ENCODE data around the gene CYP4V2. TPM values are rescaled to one million over a fixed set of nuclear protein-coding genes. Genes with fewer than 3 reads are reported as not detected.
A peak's percentile ranks its signal among the peaks of the same experiment; 100 is the strongest.
"Not testable (repeated sequence)": the region's sequence is repeated elsewhere in the genome, so short reads cannot be mapped to it uniquely, and the experiment has no call there.

Gene CYP4V2
- total and polyA plus RNA-seq, 2 experiments from 2014 or later = 12.2 to 24.6 TPM

DNA sequence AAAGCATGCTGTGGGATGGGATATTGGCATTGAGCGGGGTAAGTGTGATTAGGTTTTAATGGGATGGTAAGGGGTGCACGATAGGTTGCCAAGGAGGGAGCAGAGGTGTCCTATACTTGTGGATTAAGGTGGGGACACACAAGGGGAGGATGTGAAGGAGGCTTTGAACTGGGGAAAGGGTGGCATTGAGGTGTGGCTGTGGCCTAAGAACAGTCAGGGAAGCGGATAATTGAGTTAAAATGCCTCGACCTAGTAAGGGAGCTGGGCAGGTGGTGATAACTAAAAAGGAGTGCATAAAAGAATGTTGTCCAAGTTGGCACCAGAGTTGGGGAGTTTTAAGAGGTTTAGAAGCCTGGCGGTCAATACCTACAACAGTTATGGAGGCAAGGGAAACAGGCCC is 53.5 kb downstream of the CYP4V2 start:
- Histone ChIP-seq H3K27me3 (no peaks in the 10 kb centered on the region), H3K4me2 (no peak overlapping the region), H2AFZ (no peak overlapping the region), H3K4me3 (no peak overlapping the region), H3K9me3 (ENCODE audit: low read depth) (no peaks in the 10 kb centered on the region), H3K36me3 (replicated peaks; ENCODE audit: insufficient read depth, low read depth) (no peaks in the 10 kb centered on the region), H3K9me2 (replicated peaks; ENCODE audit: insufficient read depth) (no peaks in the 10 kb centered on the region), H3K27ac (no peak overlapping the region), H3K4me1 (ENCODE audit: insufficient read depth) (no peaks in the 10 kb centered on the region), H4K20me1 (ENCODE audit: insufficient read depth, poor library complexity, severe bottlenecking) (no peaks in the 10 kb centered on the region), H3K79me2 (no peaks in the 10 kb centered on the region)
- no peak for DNase-seq (ENCODE audit: low spot score)
- 75% methylated on average over 5 of the region's 5 CpGs for WGBS (ENCODE audit: low lambda C conversion rate, missing lambda C conversion rate)
- TF ChIP-seq, protein P1, sequence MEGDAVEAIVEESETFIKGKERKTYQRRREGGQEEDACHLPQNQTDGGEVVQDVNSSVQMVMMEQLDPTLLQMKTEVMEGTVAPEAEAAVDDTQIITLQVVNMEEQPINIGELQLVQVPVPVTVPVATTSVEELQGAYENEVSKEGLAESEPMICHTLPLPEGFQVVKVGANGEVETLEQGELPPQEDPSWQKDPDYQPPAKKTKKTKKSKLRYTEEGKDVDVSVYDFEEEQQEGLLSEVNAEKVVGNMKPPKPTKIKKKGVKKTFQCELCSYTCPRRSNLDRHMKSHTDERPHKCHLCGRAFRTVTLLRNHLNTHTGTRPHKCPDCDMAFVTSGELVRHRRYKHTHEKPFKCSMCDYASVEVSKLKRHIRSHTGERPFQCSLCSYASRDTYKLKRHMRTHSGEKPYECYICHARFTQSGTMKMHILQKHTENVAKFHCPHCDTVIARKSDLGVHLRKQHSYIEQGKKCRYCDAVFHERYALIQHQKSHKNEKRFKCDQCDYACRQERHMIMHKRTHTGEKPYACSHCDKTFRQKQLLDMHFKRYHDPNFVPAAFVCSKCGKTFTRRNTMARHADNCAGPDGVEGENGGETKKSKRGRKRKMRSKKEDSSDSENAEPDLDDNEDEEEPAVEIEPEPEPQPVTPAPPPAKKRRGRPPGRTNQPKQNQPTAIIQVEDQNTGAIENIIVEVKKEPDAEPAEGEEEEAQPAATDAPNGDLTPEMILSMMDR (IDR thresholded peaks at IDR 0.05; ENCODE audit: poor library complexity) = no peak
- no peak for TF ChIP-seq EZH2phosphoT487 (IDR thresholded peaks at IDR 0.05; ENCODE audit: low read depth, severe bottlenecking, unreplicated experiment)
- TF ChIP-seq EZH2 (IDR thresholded peaks at IDR 0.05; ENCODE audit: borderline replicate concordance) = no peak

DNA sequence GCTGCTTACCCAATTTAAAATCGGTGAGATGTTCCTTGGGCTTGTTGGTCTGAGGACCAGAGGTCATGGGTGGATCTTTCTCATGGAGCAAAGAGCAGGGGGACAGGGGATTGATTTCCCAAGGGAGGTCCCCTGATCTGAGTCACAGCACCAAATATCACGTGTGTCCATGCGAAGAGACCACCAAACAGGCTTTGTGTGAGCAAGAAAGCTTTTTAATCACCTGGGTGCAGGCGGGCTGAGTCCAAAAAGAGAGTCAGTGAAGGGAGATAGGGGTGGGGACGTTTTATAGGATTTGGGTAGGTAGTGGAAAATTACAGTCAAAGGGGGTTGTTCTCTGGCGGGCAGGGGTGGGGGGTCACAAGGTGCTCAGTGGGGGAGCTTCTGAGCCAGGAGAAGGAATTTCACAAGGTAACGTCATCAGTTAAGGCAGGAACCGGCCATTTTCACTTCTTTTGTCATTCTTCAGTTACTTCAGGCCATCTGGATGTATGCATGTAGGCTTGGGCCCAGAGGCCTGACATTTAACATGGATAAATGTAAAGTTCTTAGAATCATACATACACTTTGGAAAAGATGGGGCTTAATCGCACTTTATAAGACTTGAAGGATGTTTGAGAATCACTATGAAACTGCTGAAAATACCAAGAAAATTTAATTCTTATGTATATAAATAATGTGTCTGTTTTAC is 55.8 kb downstream of the CYP4V2 start:
- not testable (repeated sequence) for H3K27ac ChIP-seq; H3K4me2 ChIP-seq; H3K9me3 ChIP-seq (ENCODE audit: low read depth); H3K36me3 ChIP-seq (replicated peaks; ENCODE audit: insufficient read depth, low read depth); H3K4me1 ChIP-seq (ENCODE audit: insufficient read depth); H2AFZ ChIP-seq; H4K20me1 ChIP-seq (ENCODE audit: insufficient read depth, poor library complexity, severe bottlenecking); H3K27me3 ChIP-seq; H3K4me3 ChIP-seq; H3K9me2 ChIP-seq (replicated peaks; ENCODE audit: insufficient read depth); H3K79me2 ChIP-seq; DNase-seq (ENCODE audit: low spot score)
- 71% methylated on average over 9 of the region's 9 CpGs for WGBS (ENCODE audit: low lambda C conversion rate, missing lambda C conversion rate)

GRCh38 chr4:186248643-186249042 is 57.3 kb downstream of the CYP4V2 start:
- Histone ChIP-seq H3K36me3 (replicated peaks; ENCODE audit: insufficient read depth, low read depth) (no peaks in the 10 kb centered on the region), H3K9me2 (replicated peaks; ENCODE audit: insufficient read depth) (no peaks in the 10 kb centered on the region), H3K9me3 (ENCODE audit: low read depth) (no peaks in the 10 kb centered on the region), H3K27ac (no peak overlapping the region), H3K79me2 (no peaks in the 10 kb centered on the region), H3K4me1 (ENCODE audit: insufficient read depth) (no peaks in the 10 kb centered on the region), H3K27me3 (no peaks in the 10 kb centered on the region), H4K20me1 (ENCODE audit: insufficient read depth, poor library complexity, severe bottlenecking) (no peaks in the 10 kb centered on the region), H2AFZ (no peak overlapping the region), H3K4me3 (no peak overlapping the region), H3K4me2 (no peak overlapping the region)
- TF ChIP-seq EZH2 (IDR thresholded peaks at IDR 0.05; ENCODE audit: borderline replicate concordance) (no peak), EZH2phosphoT487 (IDR thresholded peaks at IDR 0.05; ENCODE audit: low read depth, severe bottlenecking, unreplicated experiment) (no peak)
- TF ChIP-seq, protein P1 (IDR thresholded peaks at IDR 0.05; ENCODE audit: poor library complexity) = no peak
- 79% methylated on average over 1 of the region's 1 CpG for WGBS (ENCODE audit: low lambda C conversion rate, missing lambda C conversion rate)
- no peak for DNase-seq (ENCODE audit: low spot score)

DNA sequence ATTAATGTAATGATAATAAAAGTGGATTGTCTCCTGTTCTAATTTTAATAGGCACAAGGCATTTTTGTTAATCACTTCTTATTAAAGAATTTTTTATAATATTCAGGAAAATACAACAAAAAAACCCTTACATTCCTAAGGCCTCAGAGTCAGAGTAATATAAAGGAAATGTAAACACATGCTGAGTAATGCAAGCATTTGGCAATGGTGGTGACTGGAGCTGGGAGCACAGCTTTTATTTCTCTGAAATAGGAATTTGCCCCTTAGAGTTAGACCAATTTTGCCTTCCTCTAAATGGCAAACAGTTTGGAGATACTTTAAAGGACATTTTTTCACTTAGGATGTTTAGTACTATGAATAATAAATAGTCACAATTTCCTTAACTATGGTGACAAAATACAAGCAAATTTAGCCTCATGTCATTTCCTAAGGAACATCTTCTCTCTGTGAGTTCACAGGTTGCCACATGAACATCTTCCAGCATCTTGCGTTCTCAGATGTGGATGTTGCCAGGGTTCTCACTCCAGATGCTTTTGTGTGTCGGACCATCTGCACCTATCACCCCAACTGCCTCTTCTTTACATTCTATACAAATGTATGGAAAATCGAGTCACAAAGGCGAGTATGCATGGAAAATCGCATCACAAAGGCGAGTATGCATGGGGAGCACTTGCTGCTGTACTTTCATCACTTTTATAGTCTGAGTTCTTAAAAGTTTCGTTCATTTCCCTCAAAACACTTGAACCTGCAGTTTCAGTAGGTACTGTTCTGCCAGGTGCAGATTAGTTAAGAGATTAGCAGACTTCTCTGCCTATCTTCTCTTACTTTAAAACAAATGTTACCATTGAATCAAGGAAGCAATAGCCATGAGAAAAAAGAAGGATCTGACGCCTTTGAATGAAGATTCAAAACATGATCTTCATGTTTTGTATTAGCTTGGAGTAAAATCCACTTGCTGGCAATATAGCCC is 58.7 kb downstream of the CYP4V2 start:
- Histone ChIP-seq H3K27ac (no peak overlapping the region), H3K9me3 (ENCODE audit: low read depth) (no peaks in the 10 kb centered on the region), H4K20me1 (ENCODE audit: insufficient read depth, poor library complexity, severe bottlenecking) (no peaks in the 10 kb centered on the region), H3K27me3 (no peaks in the 10 kb centered on the region), H3K79me2 (no peaks in the 10 kb centered on the region), H3K4me3 (no peak overlapping the region), H2AFZ (no peak overlapping the region), H3K4me2 (no peak overlapping the region), H3K4me1 (ENCODE audit: insufficient read depth) (no peaks in the 10 kb centered on the region), H3K9me2 (replicated peaks; ENCODE audit: insufficient read depth) (no peaks in the 10 kb centered on the region), H3K36me3 (replicated peaks; ENCODE audit: insufficient read depth, low read depth) (no peaks in the 10 kb centered on the region)
- DNase-seq (ENCODE audit: low spot score) = peak; percentile 14
- TF ChIP-seq, protein P1 (IDR thresholded peaks at IDR 0.05; ENCODE audit: poor library complexity) = no peak
- TF ChIP-seq EZH2 (IDR thresholded peaks at IDR 0.05; ENCODE audit: borderline replicate concordance) (no peak), EZH2phosphoT487 (IDR thresholded peaks at IDR 0.05; ENCODE audit: low read depth, severe bottlenecking, unreplicated experiment) (no peak)
- 50% methylated on average over 8 of the region's 8 CpGs for WGBS (ENCODE audit: low lambda C conversion rate, missing lambda C conversion rate)

All from hepatocyte (in vitro differentiated cells).